HG02642 (cell line): ENCODE measurements around the gene NAA25.
"Not testable (repeated sequence)": the region's sequence is repeated elsewhere in the genome, so short reads cannot be mapped to it uniquely, and the experiment has no call there.

ENCODE experiments used
- ATAC-seq: cut with Tn5 transposase; IDR thresholded peaks from one replicate; pipeline ENCODE4 v1.9.1; 2021; ENCODE audit warnings: mild to moderate bottlenecking; ENCODE audit not compliant: unreplicated experiment, poor library complexity

Gene NAA25

GRCh38 chr12:112087055-112087850 lies 21.3 kb downstream of the NAA25 start:
- no peak for ATAC-seq

DNA sequence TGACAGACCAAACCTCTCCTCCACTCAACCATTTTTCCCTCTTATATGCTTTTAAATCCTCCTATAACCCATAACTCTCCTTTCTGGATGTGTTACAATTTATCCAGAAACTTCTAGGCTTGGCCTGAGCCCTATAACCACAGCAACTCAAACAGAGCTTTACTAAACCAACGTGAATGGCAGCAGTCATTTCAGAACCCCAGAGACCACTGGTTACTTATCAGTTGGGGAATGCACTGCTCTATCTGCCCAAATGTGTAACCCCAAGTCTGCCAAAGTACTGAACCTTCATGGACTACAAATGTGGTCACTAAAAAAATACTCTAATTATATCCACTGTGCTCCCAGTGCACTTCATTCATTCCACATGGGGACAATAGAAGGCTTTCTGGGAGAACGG lies 42.0 kb downstream of the NAA25 start:
- no peak for ATAC-seq

- no peak for ATAC-seq
Measured at GRCh38 chr12:112063273-112063672, 45.3 kb downstream of the NAA25 start.

- no peak for ATAC-seq
Measured at GRCh38 chr12:112061137-112061536, 47.4 kb downstream of the NAA25 start.

GRCh38 chr12:112049351-112049750 lies 59.2 kb downstream of the NAA25 start:
- no peak for ATAC-seq

DNA sequence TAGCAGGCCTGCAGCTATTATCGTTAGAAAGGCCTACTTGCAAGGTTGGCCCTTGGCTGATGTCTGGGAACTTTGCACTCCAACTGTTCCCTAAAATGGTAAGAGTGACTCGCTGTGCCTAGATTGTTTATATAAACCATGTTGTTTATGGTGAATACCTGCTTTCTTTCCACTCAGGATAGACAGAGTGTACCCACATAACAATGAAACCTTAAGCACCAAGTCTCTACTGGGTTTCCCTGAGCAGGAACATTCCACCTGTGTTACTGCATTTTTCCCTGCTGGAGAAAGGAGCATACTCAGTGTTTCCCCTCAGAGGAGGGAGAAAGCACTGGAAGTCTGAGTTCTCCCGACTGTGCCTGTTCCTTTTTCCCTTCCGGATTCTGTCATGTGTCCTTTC lies 62.6 kb downstream of the NAA25 start:
- no peak for ATAC-seq

GRCh38 chr12:112036614-112037013 lies 72.0 kb downstream of the NAA25 start:
- ATAC-seq, result not testable (repeated sequence)

DNA sequence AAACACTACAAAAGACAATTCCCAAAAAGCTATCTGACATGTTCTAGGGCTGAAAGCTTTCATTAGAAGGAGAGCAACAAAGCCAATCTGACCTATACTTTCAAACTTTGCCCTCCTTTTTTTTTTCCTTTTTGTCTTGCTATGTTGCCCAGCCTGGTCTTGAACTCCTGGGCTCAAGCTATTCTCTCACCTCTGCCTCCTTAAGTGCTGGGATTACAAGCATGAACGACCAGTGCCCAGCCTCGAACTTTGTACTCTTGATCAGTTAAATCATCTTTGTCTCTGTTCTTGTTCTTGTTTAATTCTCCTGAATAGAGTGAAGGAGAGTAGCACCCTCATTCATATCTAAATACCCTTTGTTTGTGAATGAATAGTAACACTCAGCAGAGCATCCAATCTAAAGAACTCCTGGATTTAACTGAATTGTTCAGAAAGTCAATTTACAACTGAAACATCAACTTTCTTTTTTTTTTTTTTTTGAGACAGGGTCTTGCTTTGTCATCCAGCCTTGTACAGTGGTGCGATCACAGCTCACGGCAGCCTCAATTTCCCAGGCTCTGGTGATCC lies 73.3 kb downstream of the NAA25 start:
- ATAC-seq, result no peak

- ATAC-seq, result no peak
Measured at GRCh38 chr12:112032292-112032691, 76.3 kb downstream of the NAA25 start.

GRCh38 chr12:112031472-112031871 lies 77.1 kb downstream of the NAA25 start:
- ATAC-seq, result no peak

DNA sequence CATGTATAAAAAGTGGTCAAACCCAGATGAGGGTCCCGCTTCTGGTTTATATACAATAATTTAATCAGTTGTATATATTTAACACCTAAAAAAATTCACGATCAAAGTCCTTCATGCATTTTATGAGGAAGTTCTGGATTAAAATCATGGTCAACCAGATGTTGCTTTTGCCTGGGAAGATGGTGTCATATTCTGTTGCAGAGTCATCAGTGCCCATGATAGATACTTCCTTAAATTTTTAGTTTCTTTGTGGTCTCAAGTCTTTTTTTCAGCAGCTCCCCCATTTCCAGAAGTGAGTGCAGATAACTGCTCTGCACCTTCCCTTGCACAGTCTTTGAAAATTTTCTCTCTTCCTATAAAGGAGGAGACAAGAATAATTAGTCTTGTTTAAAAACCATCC lies 79.3 kb downstream of the NAA25 start:
- no peak for ATAC-seq

- ATAC-seq, result no peak
Measured at GRCh38 chr12:112025808-112026375, 82.7 kb downstream of the NAA25 start.

DNA sequence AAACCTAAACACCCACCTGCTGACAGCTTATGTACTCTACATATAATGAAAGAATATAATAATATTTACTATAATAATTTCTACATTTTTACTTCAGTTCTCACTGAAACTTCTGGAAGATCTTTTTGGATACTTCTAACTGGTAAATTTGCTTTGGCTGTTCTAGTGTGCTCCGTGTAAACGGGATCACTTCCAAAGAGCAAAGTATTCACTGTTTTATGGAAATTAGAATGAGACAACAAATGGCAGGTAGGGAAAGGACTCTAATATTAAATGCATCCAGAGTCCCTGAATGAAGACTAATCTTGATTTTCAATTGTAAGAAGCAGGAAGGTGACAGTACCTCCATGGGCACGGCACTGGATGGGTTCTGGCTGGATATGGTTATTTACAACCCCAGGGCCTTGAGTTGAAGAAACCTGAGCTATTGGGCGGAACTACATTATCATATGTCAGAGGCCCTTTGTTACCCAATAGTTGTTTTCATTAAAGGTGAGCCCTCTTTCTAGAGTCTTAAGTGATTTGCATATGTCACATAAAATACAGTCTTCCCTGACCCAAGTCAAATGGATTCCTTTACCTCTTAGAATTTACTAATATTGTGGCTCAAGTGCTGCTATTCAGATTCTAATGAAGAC lies 84.7 kb downstream of the NAA25 start:
- no peak for ATAC-seq

GRCh38 chr12:112022241-112023016 lies 86.2 kb downstream of the NAA25 start:
- ATAC-seq, result no peak

DNA sequence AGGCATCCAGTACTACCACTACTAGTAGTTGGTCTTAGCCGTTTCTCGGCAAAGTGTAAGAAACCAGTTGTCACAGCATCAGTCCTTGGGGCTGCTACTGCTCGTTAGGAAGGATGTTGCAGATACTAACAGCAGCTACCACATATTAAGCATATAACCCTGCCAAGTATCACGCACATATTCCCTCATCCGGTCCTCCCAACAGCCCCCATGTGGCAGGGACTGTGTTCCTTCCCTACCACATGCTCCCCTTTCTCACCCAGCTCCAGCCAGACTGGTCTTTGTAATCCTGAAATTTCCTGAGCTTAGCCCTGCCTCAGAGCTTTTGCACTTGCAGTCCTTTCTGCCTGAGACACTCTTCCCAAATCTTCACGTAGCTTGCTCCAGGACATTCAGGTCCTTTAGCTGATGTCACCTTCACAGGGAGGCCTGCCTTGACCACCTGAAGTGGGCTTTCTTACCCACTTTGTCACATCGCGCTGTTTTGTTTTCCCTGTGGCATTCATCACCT lies 87.6 kb downstream of the NAA25 start:
- ATAC-seq, result no peak

- no peak for ATAC-seq
Measured at GRCh38 chr12:112018571-112019237, 89.9 kb downstream of the NAA25 start.

- ATAC-seq, result no peak
Measured at GRCh38 chr12:112017041-112017440, 91.5 kb downstream of the NAA25 start.

DNA sequence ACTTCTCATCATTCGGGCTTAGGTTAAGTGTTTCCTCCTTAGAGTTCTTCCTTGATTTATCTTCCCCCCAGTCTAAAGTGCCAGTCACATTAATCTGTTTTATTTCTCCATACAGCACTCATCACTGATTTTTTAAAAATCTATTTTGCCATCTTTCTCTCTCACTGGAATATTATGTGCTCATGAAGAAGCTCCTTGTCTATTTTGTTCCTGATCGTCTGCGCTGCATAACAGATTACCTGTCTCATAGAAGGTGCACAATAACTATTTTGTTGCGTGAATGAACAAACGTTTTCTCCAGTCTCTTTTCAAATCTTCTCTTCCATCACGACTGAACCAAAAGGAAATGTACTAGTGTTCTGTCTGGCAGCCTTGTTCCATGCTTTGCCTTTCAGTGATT lies 92.6 kb downstream of the NAA25 start:
- no peak for ATAC-seq

DNA sequence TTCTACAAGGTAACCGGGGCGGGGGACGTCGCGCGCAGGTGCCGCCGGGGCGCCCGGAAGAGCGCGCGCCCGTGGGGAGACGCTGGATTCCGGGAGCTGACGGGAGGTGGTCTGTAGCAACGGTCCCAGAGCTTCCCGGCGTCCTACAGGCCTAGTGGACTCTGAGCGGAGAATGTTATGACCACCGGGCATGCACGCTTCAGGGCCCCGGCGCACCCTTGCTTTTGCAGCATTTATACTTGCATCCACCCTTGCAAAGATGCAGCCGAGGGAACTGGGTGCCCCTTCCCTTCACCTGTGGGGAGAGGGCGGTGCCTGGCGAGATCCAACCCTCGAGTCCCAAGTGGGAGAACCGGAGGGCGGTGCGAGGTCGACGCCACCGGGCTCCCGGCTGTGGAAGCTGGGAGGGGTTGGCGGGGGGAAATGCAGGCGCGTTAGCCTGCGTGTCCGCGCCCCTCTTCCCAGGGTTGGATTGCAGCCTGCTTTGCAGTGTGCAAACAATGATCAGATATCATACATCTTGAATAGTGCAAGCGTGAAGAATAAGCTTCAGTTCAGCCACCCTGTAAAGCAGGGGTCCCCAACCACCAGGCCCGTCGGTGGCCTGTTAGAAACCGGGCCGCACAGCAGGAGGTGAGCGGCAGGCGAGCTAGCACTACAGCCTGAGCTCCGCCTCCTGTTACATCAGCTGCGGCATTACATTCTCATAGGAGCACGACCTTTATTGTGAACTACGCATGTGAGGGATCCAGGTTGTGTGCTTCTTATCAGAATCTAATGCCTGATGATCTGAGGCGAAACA lies 94.8 kb downstream of the NAA25 start:
- peak; percentile 27 for ATAC-seq
